ENCODE measurements around the gene CTDSPL2. TPM values are rescaled to one million over a fixed set of nuclear protein-coding genes. Genes with fewer than 3 reads are reported as not detected.

The CTDSPL2 gene
- total and polyA plus RNA-seq, 2 donors (not counting 1 experiment from before 2014, with no cell fraction given) = 38.0 to 65.7 TPM

DNA sequence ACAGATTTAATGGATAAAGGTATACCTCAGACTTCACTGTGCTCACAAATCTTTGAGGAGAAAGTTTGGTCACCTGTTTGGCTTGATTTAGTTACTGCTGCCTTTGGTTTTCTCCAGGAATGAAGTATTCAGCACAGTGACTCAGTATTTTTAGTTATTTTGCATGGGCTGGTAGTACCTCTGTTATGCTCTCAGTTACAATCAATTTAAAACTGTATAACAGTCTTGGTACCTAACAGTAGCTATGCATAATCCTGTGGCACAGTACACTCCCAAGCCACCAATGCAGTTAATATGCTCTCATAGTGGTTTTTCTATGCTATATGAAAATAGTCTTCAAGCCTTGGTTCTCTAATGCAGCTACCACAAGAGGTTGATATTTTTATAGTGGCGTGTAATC lies 97.6 kb downstream of the CTDSPL2 start:
- Histone ChIP-seq H3K27me3 (ENCODE audit: control insufficient read depth, insufficient read depth, low read length) (no peaks in the 10 kb centered on the region), H3K27ac (ENCODE audit: insufficient read depth, low read length) (no peak overlapping the region)
- TF ChIP-seq, protein P1, sequence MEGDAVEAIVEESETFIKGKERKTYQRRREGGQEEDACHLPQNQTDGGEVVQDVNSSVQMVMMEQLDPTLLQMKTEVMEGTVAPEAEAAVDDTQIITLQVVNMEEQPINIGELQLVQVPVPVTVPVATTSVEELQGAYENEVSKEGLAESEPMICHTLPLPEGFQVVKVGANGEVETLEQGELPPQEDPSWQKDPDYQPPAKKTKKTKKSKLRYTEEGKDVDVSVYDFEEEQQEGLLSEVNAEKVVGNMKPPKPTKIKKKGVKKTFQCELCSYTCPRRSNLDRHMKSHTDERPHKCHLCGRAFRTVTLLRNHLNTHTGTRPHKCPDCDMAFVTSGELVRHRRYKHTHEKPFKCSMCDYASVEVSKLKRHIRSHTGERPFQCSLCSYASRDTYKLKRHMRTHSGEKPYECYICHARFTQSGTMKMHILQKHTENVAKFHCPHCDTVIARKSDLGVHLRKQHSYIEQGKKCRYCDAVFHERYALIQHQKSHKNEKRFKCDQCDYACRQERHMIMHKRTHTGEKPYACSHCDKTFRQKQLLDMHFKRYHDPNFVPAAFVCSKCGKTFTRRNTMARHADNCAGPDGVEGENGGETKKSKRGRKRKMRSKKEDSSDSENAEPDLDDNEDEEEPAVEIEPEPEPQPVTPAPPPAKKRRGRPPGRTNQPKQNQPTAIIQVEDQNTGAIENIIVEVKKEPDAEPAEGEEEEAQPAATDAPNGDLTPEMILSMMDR (conservative IDR thresholded peaks at IDR 0.05 in 1 of 2, IDR thresholded peaks at IDR 0.05 in 1 of 2; ENCODE audit: low read depth in 1 of 2, low read length in 2 of 2) = no peak
- TF ChIP-seq EZH2 (IDR thresholded peaks at IDR 0.05; ENCODE audit: low read length, missing control alignments) = no peak

DNA sequence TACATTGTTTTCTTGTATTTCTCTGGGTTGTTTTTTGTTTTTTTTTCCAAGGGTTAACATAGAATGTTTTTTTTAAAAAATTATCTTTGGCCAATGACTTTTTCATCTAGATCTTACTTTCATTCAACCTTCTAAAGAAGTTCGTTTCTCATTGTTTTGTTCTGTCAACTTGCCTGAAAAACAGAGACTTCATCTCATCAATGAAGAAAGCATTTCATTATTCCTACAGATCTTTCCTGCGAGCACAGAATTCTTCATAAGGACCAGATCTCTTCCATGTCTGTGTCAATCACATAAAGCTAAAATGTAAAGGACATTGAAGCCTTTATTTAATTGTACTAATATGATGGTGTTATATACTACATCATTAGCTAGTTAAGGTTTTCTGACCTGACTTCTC lies 99.8 kb downstream of the CTDSPL2 start:
- no peak overlapping the region for H3K9ac ChIP-seq (ENCODE audit: insufficient read depth, low read length)
- no peak overlapping the region for H2AFZ ChIP-seq (ENCODE audit: low read length)
- H3K27me3 ChIP-seq (ENCODE audit: control insufficient read depth, insufficient read depth, low read length) = no peaks in the 10 kb centered on the region
- no peaks in the 10 kb centered on the region for H3K36me3 ChIP-seq (ENCODE audit: control insufficient read depth, insufficient read depth, low read length)
- H3K27ac ChIP-seq (ENCODE audit: insufficient read depth, low read length) = no peak overlapping the region
- no peak for DNase-seq (ENCODE audit: low read depth in 2 of 2)
- no peaks in the 10 kb centered on the region for H3K4me1 ChIP-seq (ENCODE audit: control insufficient read depth, extremely low read depth, insufficient read depth, low read length)
- no peaks in the 10 kb centered on the region for H3K79me2 ChIP-seq (ENCODE audit: control insufficient read depth, insufficient read depth, low read length)
- H3K4me3 ChIP-seq (replicated peaks in 1 of 4; ENCODE audit: control extremely low read depth in 1 of 4, insufficient read depth in 1 of 4, low read depth in 3 of 4, low read length in 4 of 4) = no peak overlapping the region
- no peak for TF ChIP-seq EZH2 (IDR thresholded peaks at IDR 0.05; ENCODE audit: low read length, missing control alignments)
- TF ChIP-seq, protein P1 (conservative IDR thresholded peaks at IDR 0.05 in 1 of 2, IDR thresholded peaks at IDR 0.05 in 1 of 2; ENCODE audit: low read depth in 1 of 2, low read length in 2 of 2) = no peak
- no peak overlapping the region for H3K4me2 ChIP-seq (ENCODE audit: extremely low read depth, insufficient read depth, low read length)
- no peaks in the 10 kb centered on the region for H4K20me1 ChIP-seq (ENCODE audit: control insufficient read depth, extremely low read depth, insufficient read depth, low read length)
- no peaks in the 10 kb centered on the region for H3K9me3 ChIP-seq (ENCODE audit: control insufficient read depth, insufficient read depth, low read depth, low read length)

More for the DNA sequence above, 97.6 kb downstream of the CTDSPL2 start:
- Histone ChIP-seq H3K4me3 (replicated peaks in 1 of 4; ENCODE audit: control extremely low read depth in 1 of 4, insufficient read depth in 1 of 4, low read depth in 3 of 4, low read length in 4 of 4) (no peak overlapping the region), H3K4me2 (ENCODE audit: extremely low read depth, insufficient read depth, low read length) (no peak overlapping the region), H2AFZ (ENCODE audit: low read length) (no peak overlapping the region), H3K9me3 (ENCODE audit: control insufficient read depth, insufficient read depth, low read depth, low read length) (no peaks in the 10 kb centered on the region), H3K79me2 (ENCODE audit: control insufficient read depth, insufficient read depth, low read length) (no peaks in the 10 kb centered on the region), H3K4me1 (ENCODE audit: control insufficient read depth, extremely low read depth, insufficient read depth, low read length) (no peaks in the 10 kb centered on the region), H4K20me1 (ENCODE audit: control insufficient read depth, extremely low read depth, insufficient read depth, low read length) (no peaks in the 10 kb centered on the region), H3K9ac (ENCODE audit: insufficient read depth, low read length) (no peak overlapping the region), H3K36me3 (ENCODE audit: control insufficient read depth, insufficient read depth, low read length) (peaks cover 3% of the 10 kb centered on the region)
- no peak for DNase-seq (ENCODE audit: low read depth in 2 of 2)

DNA sequence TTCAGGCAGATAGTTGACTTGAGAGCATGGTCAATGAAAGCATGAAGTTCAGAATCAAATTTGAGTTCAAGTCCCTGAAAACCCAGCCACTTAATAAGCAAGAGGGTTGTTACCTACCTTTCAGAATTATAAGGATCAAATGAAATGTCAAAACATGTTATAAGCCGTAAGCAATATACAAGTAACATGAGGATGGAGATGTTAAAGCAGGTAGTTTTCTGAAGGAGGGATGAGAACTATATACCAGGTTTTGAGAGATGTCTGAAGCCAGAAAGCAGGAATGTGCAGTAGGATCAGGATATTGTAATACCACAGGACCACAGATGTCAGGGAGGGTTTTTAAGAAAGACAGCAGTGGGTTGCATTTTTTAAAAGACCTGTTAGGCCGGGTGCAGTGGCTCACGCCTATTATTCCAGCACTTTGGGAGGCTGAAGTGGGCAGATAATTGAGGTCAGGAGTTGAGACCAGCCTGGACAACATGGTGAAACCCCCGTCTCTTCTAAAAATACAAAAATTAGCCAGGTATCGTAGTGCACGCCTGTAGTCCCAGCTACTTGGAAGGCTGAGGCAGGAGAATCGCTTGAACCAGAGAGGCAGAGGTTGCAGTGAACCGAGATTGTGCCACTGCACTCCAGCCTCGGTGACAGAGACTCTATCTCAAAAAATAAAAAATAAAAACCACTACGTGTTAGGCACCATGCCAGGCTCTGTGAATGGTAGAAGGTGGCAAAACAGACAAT lies 102.6 kb downstream of the CTDSPL2 start:
- Histone ChIP-seq H3K4me2 (ENCODE audit: extremely low read depth, insufficient read depth, low read length) (no peak overlapping the region), H3K9ac (ENCODE audit: insufficient read depth, low read length) (no peak overlapping the region), H4K20me1 (ENCODE audit: control insufficient read depth, extremely low read depth, insufficient read depth, low read length) (no peaks in the 10 kb centered on the region), H3K36me3 (ENCODE audit: control insufficient read depth, insufficient read depth, low read length) (peaks cover 1% of the 10 kb centered on the region), H3K27me3 (ENCODE audit: control insufficient read depth, insufficient read depth, low read length) (no peaks in the 10 kb centered on the region), H3K4me3 (replicated peaks in 1 of 4; ENCODE audit: control extremely low read depth in 1 of 4, insufficient read depth in 1 of 4, low read depth in 3 of 4, low read length in 4 of 4) (no peak overlapping the region), H3K27ac (ENCODE audit: insufficient read depth, low read length) (no peak overlapping the region), H2AFZ (ENCODE audit: low read length) (no peak overlapping the region), H3K79me2 (ENCODE audit: control insufficient read depth, insufficient read depth, low read length) (no peaks in the 10 kb centered on the region), H3K4me1 (ENCODE audit: control insufficient read depth, extremely low read depth, insufficient read depth, low read length) (no peaks in the 10 kb centered on the region), H3K9me3 (ENCODE audit: control insufficient read depth, insufficient read depth, low read depth, low read length) (no peaks in the 10 kb centered on the region)
- TF ChIP-seq EZH2 (IDR thresholded peaks at IDR 0.05; ENCODE audit: low read length, missing control alignments) = no peak
- TF ChIP-seq, protein P1 (conservative IDR thresholded peaks at IDR 0.05 in 1 of 2, IDR thresholded peaks at IDR 0.05 in 1 of 2; ENCODE audit: low read depth in 1 of 2, low read length in 2 of 2) = no peak
- no peak for DNase-seq (ENCODE audit: low read depth in 2 of 2)
